Upper lobe of left lung (tissue), 4 donors: Measurements from ENCODE around the gene HMGN5.

ENCODE experiments used
- EP300 ChIP-seq, 4 donors: sonication (generic); formaldehyde crosslinking; IDR thresholded peaks; one replicate each; pipeline ENCODE4 v1.5.1; 2017; ENCODE audit warnings: antibody characterized with exemption in 4 of 4, control low read depth in 2 of 4
- POLR2AphosphoS5 ChIP-seq, 2 donors: sonication (generic); formaldehyde crosslinking; IDR thresholded peaks; one replicate each; pipeline ENCODE4 v1.5.1; 2017; ENCODE audit warnings: antibody characterized with exemption in 2 of 2
- TF ChIP-seq, protein P1 (sequence below), 6 experiments: fragments of 450-650 bp in 4 of 6; fragments of 200-600 bp in 2 of 6; sonication (generic) in 2 of 6; IDR thresholded peaks; one replicate each; pipeline ENCODE4 v1.5.1; 2016 to 2019; ENCODE audit warnings: antibody characterized with exemption in 6 of 6

DNA sequence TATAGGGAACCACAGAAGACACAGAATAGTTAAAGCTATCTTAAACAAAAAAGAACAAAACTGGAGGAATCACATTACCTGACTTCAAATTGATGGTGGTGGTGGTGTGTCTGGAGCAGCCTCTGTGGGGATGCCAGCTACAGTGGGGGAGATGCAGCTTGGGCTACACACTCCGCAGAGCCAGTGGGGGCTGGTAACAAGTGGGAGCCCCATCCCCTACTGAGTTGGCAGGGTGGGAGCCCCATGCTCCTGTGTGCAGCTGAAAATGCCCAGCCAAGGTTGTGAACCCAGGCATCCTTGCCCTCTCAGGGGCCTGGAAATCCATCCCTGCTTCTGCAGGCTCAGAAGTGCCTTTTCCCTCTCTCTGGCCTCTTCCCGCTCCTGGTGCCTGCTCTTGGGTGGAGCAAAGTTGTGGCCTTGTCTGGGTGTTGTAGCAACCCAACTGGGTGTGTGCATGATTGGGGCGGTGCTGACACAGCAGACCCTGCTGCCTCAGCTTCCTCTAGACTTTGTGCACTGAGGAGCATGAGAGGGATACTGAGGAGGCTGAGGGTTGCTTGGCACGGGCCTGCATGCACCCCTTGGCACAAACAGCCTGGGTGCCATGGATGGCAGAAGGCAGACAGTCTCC, 39.1 kb upstream of the HMGN5 start:
- TF ChIP-seq, protein P1, sequence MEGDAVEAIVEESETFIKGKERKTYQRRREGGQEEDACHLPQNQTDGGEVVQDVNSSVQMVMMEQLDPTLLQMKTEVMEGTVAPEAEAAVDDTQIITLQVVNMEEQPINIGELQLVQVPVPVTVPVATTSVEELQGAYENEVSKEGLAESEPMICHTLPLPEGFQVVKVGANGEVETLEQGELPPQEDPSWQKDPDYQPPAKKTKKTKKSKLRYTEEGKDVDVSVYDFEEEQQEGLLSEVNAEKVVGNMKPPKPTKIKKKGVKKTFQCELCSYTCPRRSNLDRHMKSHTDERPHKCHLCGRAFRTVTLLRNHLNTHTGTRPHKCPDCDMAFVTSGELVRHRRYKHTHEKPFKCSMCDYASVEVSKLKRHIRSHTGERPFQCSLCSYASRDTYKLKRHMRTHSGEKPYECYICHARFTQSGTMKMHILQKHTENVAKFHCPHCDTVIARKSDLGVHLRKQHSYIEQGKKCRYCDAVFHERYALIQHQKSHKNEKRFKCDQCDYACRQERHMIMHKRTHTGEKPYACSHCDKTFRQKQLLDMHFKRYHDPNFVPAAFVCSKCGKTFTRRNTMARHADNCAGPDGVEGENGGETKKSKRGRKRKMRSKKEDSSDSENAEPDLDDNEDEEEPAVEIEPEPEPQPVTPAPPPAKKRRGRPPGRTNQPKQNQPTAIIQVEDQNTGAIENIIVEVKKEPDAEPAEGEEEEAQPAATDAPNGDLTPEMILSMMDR (IDR thresholded peaks at IDR 0.05): no peak
- TF ChIP-seq EP300 (IDR thresholded peaks at IDR 0.05) (no peak), POLR2AphosphoS5 (IDR thresholded peaks at IDR 0.05) (no peak)
